Hematopoietic multipotent progenitor cell treated with erythropoietin and hydrocortisone succinate and interleukin-3 and kit ligand, for 4 days (in vitro differentiated cells): ENCODE data around the gene RMND1.
A peak's percentile ranks its signal among the peaks of the same experiment; 100 is the strongest.
"Not testable (repeated sequence)": the region's sequence is repeated elsewhere in the genome, so short reads cannot be mapped to it uniquely, and the experiment has no call there.

Source experiments
- DNase-seq: peaks from one replicate; pipeline ENCODE4 v3.0.0-alpha.2; 2015

Gene RMND1

GRCh38 chr6:151413372-151414145 is 38.4 kb downstream of the RMND1 start:
- peak; percentile 30 for DNase-seq

GRCh38 chr6:151412909-151413308 is 39.0 kb downstream of the RMND1 start:
- no peak for DNase-seq

- no peak for DNase-seq
Observed at GRCh38 chr6:151409679-151410078, 42.2 kb downstream of the RMND1 start.

GRCh38 chr6:151409260-151409659 is 42.7 kb downstream of the RMND1 start:
- DNase-seq = no peak

- DNase-seq = no peak
Observed at GRCh38 chr6:151408858-151409257, 43.1 kb downstream of the RMND1 start.

- no peak for DNase-seq
Observed at GRCh38 chr6:151403919-151404308, 48.0 kb downstream of the RMND1 start.

GRCh38 chr6:151402228-151402627 is 49.7 kb downstream of the RMND1 start:
- no peak for DNase-seq

- DNase-seq = no peak
Observed at GRCh38 chr6:151400473-151400872, 51.5 kb downstream of the RMND1 start.

GRCh38 chr6:151399679-151400078 is 52.2 kb downstream of the RMND1 start:
- no peak for DNase-seq

GRCh38 chr6:151393410-151393809 is 58.5 kb downstream of the RMND1 start:
- DNase-seq = no peak

- no peak for DNase-seq
Observed at GRCh38 chr6:151392427-151392826, 59.5 kb downstream of the RMND1 start.

- peak; percentile 82 for DNase-seq
Observed at GRCh38 chr6:151391471-151392413, 60.2 kb downstream of the RMND1 start, which contains the start of gene ZBTB2. ZBTB2 (minus strand) TSS chr6:151391559; CDS start chr6:151373637, 17,922 bp downstream.

- DNase-seq = peak; percentile 85
Observed at GRCh38 chr6:151390851-151391470, 61.0 kb downstream of the RMND1 start.

GRCh38 chr6:151390276-151390850 is 61.6 kb downstream of the RMND1 start:
- peak; percentile 99 for DNase-seq

- peak; percentile 73 for DNase-seq
Observed at GRCh38 chr6:151389618-151390275, 62.2 kb downstream of the RMND1 start.

- DNase-seq = peak; percentile 62
Observed at GRCh38 chr6:151388997-151389617, 62.8 kb downstream of the RMND1 start.

- DNase-seq = no peak
Observed at GRCh38 chr6:151388236-151388635, 63.7 kb downstream of the RMND1 start.

GRCh38 chr6:151387175-151387970 is 64.6 kb downstream of the RMND1 start:
- no peak for DNase-seq

GRCh38 chr6:151385177-151385576 is 66.7 kb downstream of the RMND1 start:
- DNase-seq = peak; percentile 72

- DNase-seq = no peak
Observed at GRCh38 chr6:151384151-151384550, 67.8 kb downstream of the RMND1 start.

GRCh38 chr6:151382631-151383030 is 69.3 kb downstream of the RMND1 start:
- not testable (repeated sequence) for DNase-seq
